Common myeloid progenitor, CD34-positive (primary cell): ENCODE measurements around the gene ATRIP. TPM values are rescaled to one million over a fixed set of nuclear protein-coding genes. Genes with fewer than 3 reads are reported as not detected.

Experiments used
- CTCF ChIA-PET: fragments of 350-600 bp; sonication (Branson Sonifier 250); formaldehyde crosslinking; loops from one replicate; lab custom pipeline; 2021; ENCODE audit warnings: antibody characterized with exemption; lab: Charles Lee
- POLR2A ChIA-PET: fragments of 350-600 bp; sonication (Branson Sonifier 250); formaldehyde crosslinking; loops from one replicate; lab custom pipeline; 2021; ENCODE audit warnings: antibody characterized with exemption; lab: Charles Lee
- DNase-seq, 3 donors: peaks; one replicate each; pipeline versions ENCODE4 v3.0.0 to v3.0.0-alpha.2; 2013
- H3K27ac ChIP-seq, 2 experiments: 1 replicate in 1 of 2; 2 replicates in 1 of 2; pipeline ENCODE4 v1.7.0; 2013; ENCODE audit warnings: inconsistent platforms in 2 of 2, low read length in 2 of 2, mild to moderate bottlenecking in 2 of 2, low read depth in 1 of 2, moderate library complexity in 1 of 2; ENCODE audit not compliant: severe bottlenecking in 2 of 2, insufficient read depth in 1 of 2, poor library complexity in 1 of 2
- H3K27me3 ChIP-seq, 5 experiments: replicated peaks in 2 of 5; 1 replicate in 3 of 5; 2 replicates in 2 of 5; pipeline versions ENCODE4 v1.6.1 to v1.7.0; 2013; ENCODE audit warnings: low read length in 4 of 5, mild to moderate bottlenecking in 2 of 5, moderate library complexity in 2 of 5, inconsistent platforms in 1 of 5; ENCODE audit not compliant: insufficient read depth in 5 of 5, control insufficient read depth in 4 of 5
- H3K36me3 ChIP-seq, 4 experiments: 1 replicate in 2 of 4; 2 replicates in 2 of 4; pipeline versions ENCODE4 v1.6.1 to v1.7.0; 2013; ENCODE audit warnings: low read length in 3 of 4, control low read depth in 1 of 4, mild to moderate bottlenecking in 1 of 4; ENCODE audit not compliant: control insufficient read depth in 4 of 4, insufficient read depth in 4 of 4
- H3K4me1 ChIP-seq, 4 experiments: 1 replicate in 3 of 4; 2 replicates in 1 of 4; pipeline versions ENCODE4 v1.6.1 to v1.7.1; 2013; ENCODE audit warnings: low read length in 3 of 4, mild to moderate bottlenecking in 3 of 4, control low read depth in 1 of 4, inconsistent platforms in 1 of 4, moderate library complexity in 1 of 4; ENCODE audit not compliant: control insufficient read depth in 4 of 4, insufficient read depth in 4 of 4; ENCODE audit errors: control extremely low read depth in 1 of 4
- H3K4me3 ChIP-seq, 7 experiments: 1 replicate in 4 of 7; 2 replicates in 3 of 7; pipeline versions ENCODE4 v1.5.1 to v1.7.0; 2013; ENCODE audit warnings: mild to moderate bottlenecking in 7 of 7, low read length in 6 of 7, moderate library complexity in 6 of 7, inconsistent platforms in 2 of 7, low read depth in 2 of 7, control low read depth in 1 of 7; ENCODE audit not compliant: insufficient read depth in 4 of 7, control insufficient read depth in 1 of 7; ENCODE audit errors: extremely low read depth in 1 of 7
- H3K9me3 ChIP-seq, 5 experiments: 1 replicate in 4 of 5; 2 replicates in 1 of 5; pipeline versions ENCODE4 v1.6.1 to v1.7.1; 2013; ENCODE audit warnings: low read length in 4 of 5, mild to moderate bottlenecking in 2 of 5, inconsistent platforms in 1 of 5, low read depth in 1 of 5, moderate library complexity in 1 of 5; ENCODE audit not compliant: control insufficient read depth in 4 of 5, insufficient read depth in 2 of 5; ENCODE audit errors: control extremely low read depth in 1 of 5
- WGBS: methylation state at CpG from one replicate; pipeline ENCODE4 v1.1.5; 2013; ENCODE audit not compliant: insufficient coverage; 5-methylcytosine and 5-hydroxymethylcytosine counted together
- polyA plus RNA-seq: library from polyadenylated mRNA; unstranded; fragments of 120-200 nt; gene quantifications from one replicate; pipeline ENCODE4 v1.2.1, GENCODE V29; 2013

ATRIP gene
- 12.9 TPM for polyA plus RNA-seq

- H3K27ac ChIP-seq: peak within 1 kb of the TSS in 1 of 2 experiments; percentile 80
- peaks cover 8 to 27% (median 18%) of the 10 kb centered on the region in 4 experiments for H3K36me3 ChIP-seq
- H3K9me3 ChIP-seq: no peaks in the 10 kb centered on the region
- WGBS: under 1% methylated on average over 73 of the region's 91 CpGs
- peak; percentile 85 to 89 (median 89) for DNase-seq
- H3K4me1 ChIP-seq: peaks cover 13 to 28% (median 22%) of the 10 kb centered on the region in 4 experiments
- H3K4me3 ChIP-seq: peak within 1 kb of the TSS; percentile 80 to 96 (median 92)
- H3K27me3 ChIP-seq: no peaks in the 10 kb centered on the region
- ChIA-PET POLR2A (interaction anchor here (0.6 to 1.5 kb wide), 4 partner anchors 11 to 19 kb away, joined by 3 to 5 read pairs (median 4); a partner anchor contains a TSS), CTCF (interaction anchor here (0.7 to 2.8 kb wide), 7 partner anchors 10 to 60 kb away, joined by 3 to 9 read pairs (median 4); no protein-coding TSS in a partner anchor)
Observed at GRCh38 chr3:48446425-48447193, at the start of gene ATRIP. TSS of gene ATRIP (plus strand) at chr3:48446737. CDS start at chr3:48446846, 109 bp downstream.

GRCh38 chr3:48397767-48398681, 48.5 kb upstream of the ATRIP start:
- ChIA-PET CTCF (interaction anchor here (4.4 to 7.4 kb wide), 2 partner anchors 36 to 125 kb away, joined by 50 to 137 read pairs; no protein-coding TSS in a partner anchor), POLR2A (no interaction called here)
- peaks cover 0 to 6% (median 4%) of the 10 kb centered on the region in 4 experiments for H3K4me1 ChIP-seq
- H3K36me3 ChIP-seq: no peaks in the 10 kb centered on the region
- H3K4me3 ChIP-seq: no peak overlapping the region
- H3K27ac ChIP-seq: no peak overlapping the region
- no peaks in the 10 kb centered on the region for H3K27me3 ChIP-seq
- WGBS: 92% methylated on average over 8 of the region's 9 CpGs
- H3K9me3 ChIP-seq: no peaks in the 10 kb centered on the region
- DNase-seq: no peak

- Histone ChIP-seq H3K36me3 (peaks cover 0 to under 1% (median 0%) of the 10 kb centered on the region in 4 experiments), H3K9me3 (no peaks in the 10 kb centered on the region), H3K27ac (no peak overlapping the region), H3K4me3 (no peak overlapping the region), H3K27me3 (no peaks in the 10 kb centered on the region), H3K4me1 (peaks cover 0 to 6% (median 4%) of the 10 kb centered on the region in 4 experiments)
- ChIA-PET POLR2A (interaction anchor here (0.6 kb wide), 1 partner anchor 120 kb away, joined by 4 read pairs; no protein-coding TSS in a partner anchor), CTCF (interaction anchor here (2.3 to 7.4 kb wide), 4 partner anchors 36 to 160 kb away, joined by 10 to 137 read pairs (median 30); partner anchors contain the start of genes CCDC51 and TMA7)
- no peak for DNase-seq
- 95% methylated on average over 8 of the region's 11 CpGs for whole genome bisulfite sequencing
Observed at GRCh38 chr3:48398701-48399386, 47.7 kb upstream of the ATRIP start.

- Histone ChIP-seq H3K4me3 (no peak overlapping the region), H3K36me3 (peaks cover 0 to 4% (median 2%) of the 10 kb centered on the region in 4 experiments), H3K4me1 (peaks cover 0 to 6% (median 4%) of the 10 kb centered on the region in 4 experiments), H3K27ac (no peak overlapping the region), H3K9me3 (no peaks in the 10 kb centered on the region), H3K27me3 (no peaks in the 10 kb centered on the region)
- WGBS: 55% methylated on average over 3 of the region's 4 CpGs
- POLR2A ChIA-PET: no interaction called here
- DNase-seq: peak; percentile 11 to 46 (median 42)
- CTCF ChIA-PET: interaction anchor here (0.8 to 7.4 kb wide), 14 partner anchors 11 to 288 kb away, joined by 3 to 137 read pairs (median 4); partner anchors contain the start of genes ATRIP, CCDC51 and TMA7
Observed at GRCh38 chr3:48399387-48400172, 47.0 kb upstream of the ATRIP start.

GRCh38 chr3:48400824-48401433, 45.6 kb upstream of the ATRIP start:
- DNase-seq: peak; percentile 67 to 79 (median 72)
- CTCF ChIA-PET: interaction anchor here (0.5 to 7.4 kb wide), 37 partner anchors 9 to 1091 kb away, joined by 3 to 137 read pairs (median 4); partner anchors contain the start of genes ATRIP, CCDC51 and TMA7
- H3K27ac ChIP-seq: no peak overlapping the region
- 29% methylated on average over 2 of the region's 6 CpGs for WGBS
- H3K27me3 ChIP-seq: no peaks in the 10 kb centered on the region
- POLR2A ChIA-PET: interaction anchor here (1.3 kb wide), 1 partner anchor 35 kb away, joined by 8 read pairs; no protein-coding TSS in a partner anchor
- no peak overlapping the region for H3K4me3 ChIP-seq
- peaks cover 0 to 6% (median 4%) of the 10 kb centered on the region in 4 experiments for H3K4me1 ChIP-seq
- H3K9me3 ChIP-seq: no peaks in the 10 kb centered on the region
- peaks cover 0 to 5% (median 2%) of the 10 kb centered on the region in 4 experiments for H3K36me3 ChIP-seq
